Right kidney (tissue), 1 donor: ENCODE results near the gene VRK3.
"Not testable (repeated sequence)": the region's sequence is repeated elsewhere in the genome, so short reads cannot be mapped to it uniquely, and the experiment has no call there.

Source experiments
- DNase-seq: peaks from one replicate; pipeline ENCODE4 v3.0.0-alpha.2; 2016

Gene VRK3

GRCh38 chr19:49988433-49988832 is 36.7 kb downstream of the VRK3 start:
- no peak for DNase-seq

DNA sequence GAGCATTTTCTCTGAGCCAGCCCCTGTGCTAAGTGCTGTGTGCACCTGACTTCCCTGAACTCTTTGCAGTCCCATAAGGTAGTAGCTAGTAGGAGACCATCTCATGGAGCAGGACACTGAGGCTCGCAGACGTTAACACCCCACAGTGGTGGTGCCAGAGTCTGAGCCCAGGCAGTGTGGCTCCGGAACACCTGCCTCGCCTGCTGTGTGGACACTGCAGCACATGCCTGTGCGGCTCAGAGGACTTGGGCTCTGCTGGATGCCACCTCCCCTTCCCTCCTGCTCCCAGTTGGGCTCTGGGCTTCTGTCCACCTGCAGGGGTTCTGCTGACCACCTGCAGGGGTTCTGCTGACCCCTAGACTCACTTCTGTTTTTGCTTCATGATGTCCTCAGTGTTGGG is 37.2 kb downstream of the VRK3 start:
- no peak for DNase-seq

DNA sequence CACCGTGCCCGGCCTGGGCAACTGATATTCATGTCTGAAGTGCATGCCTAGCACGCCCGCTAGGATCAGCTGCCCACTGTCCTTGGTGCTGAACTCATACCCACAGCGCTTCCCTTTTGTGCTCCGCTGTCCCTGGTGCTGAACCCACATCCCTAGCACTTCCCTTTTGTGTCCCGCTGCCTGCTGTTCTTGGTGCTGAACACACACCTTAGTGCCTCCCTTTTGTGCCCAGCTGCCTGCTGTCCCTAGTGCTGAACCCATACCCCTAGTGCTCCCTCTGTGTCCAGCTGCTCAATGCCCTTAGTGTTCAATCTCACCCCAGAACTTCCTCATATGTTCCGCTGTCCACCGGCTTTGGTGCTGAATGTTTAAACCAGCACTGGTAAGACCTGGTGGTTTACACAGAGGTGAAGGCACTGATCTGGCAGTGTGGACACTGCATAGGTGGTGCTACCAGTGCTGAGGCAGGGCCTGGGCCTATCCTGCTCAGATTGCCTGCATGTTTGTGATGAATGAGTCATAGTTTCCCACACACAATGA is 37.9 kb downstream of the VRK3 start:
- DNase-seq, result peak; percentile 88

DNA sequence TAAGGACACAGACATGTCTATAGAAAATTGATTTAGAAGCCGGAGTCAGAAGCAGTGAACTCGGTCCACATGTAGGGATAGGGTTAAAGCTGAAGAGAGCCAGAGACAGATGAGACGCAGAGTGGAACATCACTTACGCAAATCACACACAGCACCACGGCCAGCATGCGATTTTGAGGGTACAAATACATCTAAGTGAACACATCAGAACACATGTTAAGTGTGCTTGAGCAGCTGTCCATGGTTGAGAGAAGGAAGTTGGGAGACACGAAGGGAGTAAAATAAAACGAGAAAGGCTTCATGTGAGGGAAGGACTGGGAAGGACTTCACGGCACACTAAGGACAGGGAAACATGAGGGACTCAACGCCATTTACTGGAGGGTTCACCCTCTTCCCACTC is 38.8 kb downstream of the VRK3 start:
- no peak for DNase-seq

GRCh38 chr19:49985871-49986270 is 39.3 kb downstream of the VRK3 start:
- no peak for DNase-seq

GRCh38 chr19:49984491-49984890 is 40.7 kb downstream of the VRK3 start:
- DNase-seq, result no peak

DNA sequence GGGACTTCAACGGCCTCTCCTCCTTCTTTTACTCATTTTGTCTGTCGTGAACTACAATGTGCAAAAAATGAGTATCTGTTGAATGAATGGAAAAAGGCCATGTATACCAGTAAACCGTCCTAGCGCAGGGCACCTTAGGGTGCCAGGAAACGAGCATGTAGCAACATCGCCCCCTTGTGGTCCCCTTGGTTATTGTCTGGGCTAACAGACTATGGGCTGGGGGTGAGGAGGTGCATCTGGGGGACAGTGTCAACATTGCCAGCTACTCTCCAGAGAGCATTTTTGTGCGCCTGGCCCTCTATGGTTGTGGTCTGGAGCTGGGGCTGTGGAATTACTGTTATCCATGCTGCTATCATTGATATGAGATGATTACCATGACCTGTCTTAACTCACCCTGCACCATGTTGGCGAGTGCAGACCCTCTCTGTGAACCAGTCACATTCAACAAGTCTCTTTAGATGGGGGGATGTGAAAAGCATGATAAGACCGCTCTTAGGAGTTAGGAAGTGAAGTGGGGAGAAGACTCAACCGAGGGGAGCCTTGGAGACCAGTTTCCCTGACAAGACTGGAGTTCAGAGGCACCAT is 41.4 kb downstream of the VRK3 start:
- peak; percentile 32 for DNase-seq

GRCh38 chr19:49981603-49982593 is 43.3 kb downstream of the VRK3 start:
- no peak for DNase-seq

DNA sequence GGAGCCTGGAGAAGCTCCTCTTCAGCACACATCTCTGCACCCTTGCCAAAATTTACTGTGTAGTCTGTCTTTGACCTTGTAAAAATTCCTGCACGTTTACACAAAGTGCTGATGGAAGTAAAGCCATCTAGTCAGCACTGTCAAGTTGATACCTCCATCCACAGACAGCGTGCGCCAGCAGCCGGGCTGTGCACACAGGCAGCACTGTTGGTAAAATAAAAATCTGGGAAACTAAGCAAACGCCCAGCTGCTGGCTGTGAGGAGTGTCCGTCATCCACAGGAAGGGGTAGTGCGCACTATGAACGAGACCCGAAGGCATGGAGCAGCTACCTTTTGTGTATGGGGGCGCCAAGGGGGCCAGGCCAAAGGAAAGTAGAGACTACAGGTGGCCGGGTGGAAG is 46.8 kb downstream of the VRK3 start:
- no peak for DNase-seq

DNA sequence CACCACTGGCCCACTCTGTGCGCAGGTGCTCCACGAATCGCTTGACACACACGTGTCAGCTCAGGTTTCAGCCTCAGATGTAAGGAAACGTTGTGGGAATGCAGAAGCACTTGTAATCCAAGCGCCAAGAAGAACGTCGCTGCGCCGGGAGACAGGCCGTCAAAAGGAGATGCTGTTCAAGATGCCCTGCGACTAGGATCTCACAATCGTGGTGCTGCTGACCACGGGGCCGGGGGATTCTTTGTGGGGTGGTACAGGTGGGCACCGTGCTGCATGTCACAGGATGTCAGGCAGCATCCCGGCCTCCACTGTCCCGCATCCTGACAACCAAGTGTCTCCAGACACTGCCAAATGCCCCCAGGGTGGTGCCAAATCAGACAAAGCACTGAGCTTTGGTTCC is 47.3 kb downstream of the VRK3 start:
- DNase-seq, result no peak

DNA sequence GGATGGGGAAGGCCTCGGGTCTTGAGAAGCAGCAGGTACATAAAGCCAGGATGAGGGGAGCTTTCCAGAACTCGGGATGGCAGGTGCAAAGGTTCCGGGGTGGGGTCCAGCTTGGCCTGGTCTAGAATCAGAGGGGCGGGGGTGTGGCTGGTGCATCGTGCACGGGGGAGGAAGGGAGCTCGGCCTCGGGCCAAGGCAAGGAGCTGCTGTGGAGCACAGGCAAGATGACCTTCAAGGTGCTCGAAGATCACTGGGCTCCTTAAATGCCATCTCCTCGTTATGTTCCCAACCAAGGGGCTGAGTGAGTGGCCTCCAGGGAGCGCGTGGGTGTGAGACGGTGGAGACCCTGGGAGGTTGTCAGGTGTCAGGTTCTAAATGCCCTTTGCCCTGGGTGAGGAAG is 48.1 kb downstream of the VRK3 start:
- DNase-seq, result no peak

GRCh38 chr19:49976496-49976895 is 48.7 kb downstream of the VRK3 start:
- no peak for DNase-seq

DNA sequence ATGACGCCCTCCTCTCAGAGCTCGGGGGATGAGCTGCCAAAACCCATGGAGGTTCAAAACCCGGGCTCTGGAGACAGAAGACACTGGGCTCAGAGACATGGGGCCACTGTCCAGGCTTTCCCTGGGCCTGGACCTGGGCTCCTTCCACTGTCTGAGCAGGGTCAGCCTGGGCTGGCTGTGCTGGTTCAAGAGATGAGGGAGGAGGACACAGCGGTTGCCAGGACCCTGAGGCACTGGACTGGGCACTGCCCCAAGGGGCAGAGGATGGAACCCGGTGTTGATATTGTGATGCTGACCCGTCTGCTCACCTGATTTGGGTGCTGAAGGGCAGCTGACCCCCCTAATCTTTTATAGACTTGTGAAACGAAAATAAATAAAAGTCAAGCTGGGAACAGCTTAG is 50.1 kb downstream of the VRK3 start:
- no peak for DNase-seq

DNA sequence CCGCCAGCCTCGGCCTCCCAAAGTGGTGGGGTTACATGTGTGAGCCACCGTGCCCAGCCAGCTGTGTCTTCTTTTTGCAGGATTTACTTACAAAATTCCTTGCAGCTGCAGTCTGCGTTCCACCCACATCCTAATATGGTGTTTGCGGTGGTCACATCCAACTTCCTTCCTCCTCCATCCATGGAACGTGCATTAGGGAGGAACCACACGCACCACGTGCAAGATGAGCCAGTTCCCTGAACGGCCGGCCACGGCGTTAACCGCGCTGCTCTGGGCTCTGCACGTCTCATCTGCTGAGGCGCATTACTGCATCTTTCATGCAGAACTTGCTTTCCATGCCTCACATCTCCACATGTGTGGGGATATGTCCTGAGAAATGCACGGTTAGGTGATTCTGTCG is 51.2 kb downstream of the VRK3 start:
- no peak for DNase-seq

DNA sequence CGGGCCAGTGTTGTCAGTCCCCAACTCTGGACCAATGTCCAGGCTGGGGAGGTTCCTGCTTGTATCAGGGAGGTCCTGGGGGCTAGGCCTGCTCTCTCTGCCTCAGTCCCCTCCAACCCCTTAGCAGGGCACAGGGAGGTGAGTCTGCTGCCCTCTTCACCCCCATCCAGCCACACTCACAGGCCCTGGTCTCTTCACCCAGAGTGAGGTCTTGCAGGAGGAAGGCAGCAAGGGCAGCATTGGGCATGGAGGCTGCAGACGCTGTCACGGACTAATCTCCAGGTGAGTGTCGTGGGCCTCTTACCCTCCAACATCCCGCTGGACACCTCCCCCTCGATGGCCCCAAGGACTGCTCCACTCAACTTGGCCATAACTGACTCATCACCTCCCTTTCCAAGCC is 52.3 kb downstream of the VRK3 start:
- no peak for DNase-seq

DNA sequence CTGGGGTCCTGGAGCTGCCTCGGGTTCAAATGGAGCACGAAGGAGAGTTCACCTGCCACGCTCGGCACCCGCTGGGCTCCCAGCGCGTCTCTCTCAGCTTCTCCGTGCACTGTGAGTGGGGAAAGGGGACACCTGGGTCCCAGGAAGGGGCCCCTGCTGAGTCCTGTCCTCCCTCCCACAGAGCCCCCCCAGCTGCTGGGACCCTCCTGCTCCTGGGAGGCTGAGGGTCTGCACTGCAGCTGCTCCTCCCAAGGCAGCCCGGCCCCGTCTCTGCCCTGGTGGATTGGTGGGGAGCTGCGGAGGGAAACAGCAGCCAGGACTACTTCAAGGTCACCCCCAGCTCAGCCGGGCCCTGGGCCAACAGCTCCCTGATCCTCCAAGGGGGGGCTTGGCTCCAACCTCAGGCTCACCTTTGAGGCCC is 53.2 kb downstream of the VRK3 start:
- no peak for DNase-seq

GRCh38 chr19:49969355-49969754 is 55.8 kb downstream of the VRK3 start:
- not testable (repeated sequence) for DNase-seq

DNA sequence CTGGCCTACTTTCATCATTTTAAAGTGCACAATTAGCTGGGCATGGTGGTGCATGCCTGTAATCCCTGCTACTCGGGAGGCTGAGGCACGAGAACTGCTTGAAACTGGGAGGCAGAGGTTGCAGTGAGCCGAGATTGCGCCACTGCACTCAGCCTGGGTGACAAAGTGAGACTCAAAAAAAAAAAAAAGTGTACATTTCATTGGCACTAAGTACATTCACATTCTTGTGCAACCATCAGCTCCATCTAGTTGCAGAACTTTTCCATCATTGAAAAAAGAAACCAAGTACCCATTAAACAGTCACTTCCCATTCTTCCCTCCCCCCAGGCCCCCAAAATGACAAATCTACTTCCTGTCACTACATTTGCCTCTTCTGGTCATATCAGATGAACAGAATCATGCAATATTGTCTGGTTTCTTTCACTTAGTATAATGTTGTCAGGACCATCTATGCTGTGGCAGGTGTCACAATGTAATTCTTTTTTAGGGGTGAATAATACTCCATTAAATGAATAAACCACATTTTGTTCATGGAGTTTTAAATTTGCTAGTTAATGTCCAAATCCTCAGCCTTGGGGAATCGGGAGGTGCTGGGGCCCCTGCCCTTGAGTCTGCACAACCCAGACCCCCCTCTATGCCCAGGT is 56.8 kb downstream of the VRK3 start:
- DNase-seq, result no peak

GRCh38 chr19:49960980-49961379 is 64.2 kb downstream of the VRK3 start, which contains the start of gene SIGLEC11:
Gene SIGLEC11 (minus strand): TSS chr19:49961172. CDS start chr19:49961081, 91 bp downstream.
- not testable (repeated sequence) for DNase-seq

DNA sequence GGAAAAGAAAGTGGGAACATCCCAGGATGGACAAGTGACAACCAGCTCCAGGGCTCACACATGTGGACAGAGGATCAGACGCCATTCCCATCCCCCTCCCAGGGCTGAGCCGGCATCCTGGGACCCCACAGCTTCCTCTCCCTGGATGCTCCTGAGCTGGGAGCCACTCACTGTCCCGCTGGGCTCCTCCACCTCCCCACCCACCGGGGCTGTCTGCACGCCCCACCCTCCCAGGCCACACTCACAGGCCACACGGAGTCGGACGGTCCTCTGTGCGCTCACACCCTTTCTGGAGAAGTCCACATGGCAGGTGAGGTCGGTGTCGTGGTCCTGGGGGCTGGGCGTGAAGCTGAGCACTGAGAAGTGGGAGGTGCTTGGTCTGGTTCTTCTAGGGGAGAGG is 65.3 kb downstream of the VRK3 start:
- not testable (repeated sequence) for DNase-seq

- DNase-seq, result not testable (repeated sequence)
Measured at GRCh38 chr19:49958596-49958995, 66.6 kb downstream of the VRK3 start.

- DNase-seq, result not testable (repeated sequence)
Measured at GRCh38 chr19:49958144-49958543, 67.0 kb downstream of the VRK3 start.
